ENCODE data around the gene LMF1.

DNA sequence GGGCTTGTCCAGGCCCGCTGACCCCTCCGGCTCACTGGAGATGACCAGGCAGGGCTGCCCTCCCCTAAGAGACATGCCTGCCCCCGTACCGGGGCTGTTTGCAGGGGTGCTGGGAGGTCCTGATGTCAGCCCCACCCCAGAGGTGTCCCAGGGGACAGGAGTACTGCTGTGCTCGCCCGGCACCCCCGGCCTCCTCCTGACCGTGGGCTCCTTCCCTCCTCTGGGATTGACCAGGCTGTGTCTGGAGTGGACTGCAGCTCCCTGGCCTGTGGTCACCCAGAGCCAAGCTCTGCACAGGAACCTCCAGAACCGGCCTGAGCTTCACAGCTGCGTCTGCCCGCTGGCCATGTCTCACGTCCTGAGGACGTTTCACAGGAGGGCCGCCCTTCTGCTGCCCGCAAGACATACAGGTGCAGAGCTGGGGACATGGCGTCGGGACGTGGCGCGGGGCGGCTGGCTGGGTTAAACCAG, 53.2 kb downstream of the LMF1 start:
- no peak for TF ChIP-seq FOXK1 (CRISPR knock-in tag; IDR thresholded peaks at IDR 0.05; ENCODE audit: borderline replicate concordance)
- TF ChIP-seq PHF8 (IDR thresholded peaks at IDR 0.05; ENCODE audit: borderline replicate concordance, low read length): no peak
- no peak for TF ChIP-seq SMARCC2 (IDR thresholded peaks at IDR 0.05; ENCODE audit: low read depth)
- no peak for TF ChIP-seq MYBL2 (IDR thresholded peaks at IDR 0.05; ENCODE audit: low read depth)
- TF ChIP-seq MYBL2 (CRISPR knock-in tag; IDR thresholded peaks at IDR 0.05; ENCODE audit: borderline replicate concordance): no peak
- no peak for TF ChIP-seq BHLHE40 (IDR thresholded peaks at IDR 0.05; ENCODE audit: low read length)
- no peak for TF ChIP-seq POLR2A (conservative IDR thresholded peaks at IDR 0.05)
- TF ChIP-seq CHD2 (IDR thresholded peaks at IDR 0.05; ENCODE audit: low read depth, low read length): no peak
- no peak for TF ChIP-seq ZNF830 (CRISPR knock-in tag; IDR thresholded peaks at IDR 0.05)
- no peak for TF ChIP-seq EZH2 (IDR thresholded peaks at IDR 0.05; ENCODE audit: borderline replicate concordance, low read depth, low read length)
- TF ChIP-seq ZHX1 (conservative IDR thresholded peaks at IDR 0.05; ENCODE audit: low read length): no peak
- TF ChIP-seq YY1 (IDR thresholded peaks at IDR 0.05; ENCODE audit: borderline replicate concordance in 1 of 3, control insufficient read depth in 1 of 3, extremely low read depth in 1 of 3, insufficient read depth in 3 of 3, insufficient read length in 1 of 3, insufficient replicate concordance in 2 of 3, low read depth in 1 of 3, low read length in 2 of 3): no peak

Measured in K562 (cell line).